ENCODE results near the gene SGCD.

SGCD gene

DNA sequence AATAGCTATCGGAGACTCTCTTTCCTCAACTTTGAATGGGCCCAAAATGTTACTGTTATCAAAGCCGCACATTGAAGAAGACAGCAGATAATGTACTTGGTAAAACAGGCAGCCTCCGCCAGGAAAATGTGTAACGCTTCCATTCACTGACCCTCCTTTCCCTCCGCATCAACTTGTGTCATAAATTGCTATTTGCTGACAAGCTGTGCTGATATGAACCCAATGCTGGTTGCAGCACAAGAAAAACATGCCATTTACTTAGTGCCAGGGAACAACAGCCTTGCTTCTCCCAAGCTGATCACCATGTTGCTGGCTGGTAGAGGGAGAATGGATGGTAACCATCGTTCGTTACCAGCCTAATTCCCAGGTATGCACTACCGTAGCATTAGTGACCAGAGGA is 360.6 kb downstream of the SGCD start:
- no peak for DNase-seq (ENCODE audit: low spot score)

- no peak for DNase-seq (ENCODE audit: low spot score)
Observed at GRCh38 chr5:156691572-156691971, 364.6 kb downstream of the SGCD start.

GRCh38 chr5:156693113-156693512 is 366.1 kb downstream of the SGCD start:
- DNase-seq (ENCODE audit: low spot score) = no peak

GRCh38 chr5:156694598-156694997 is 367.6 kb downstream of the SGCD start:
- DNase-seq (ENCODE audit: low spot score) = no peak

GRCh38 chr5:156695774-156696173 is 368.8 kb downstream of the SGCD start:
- no peak for DNase-seq (ENCODE audit: low spot score)

DNA sequence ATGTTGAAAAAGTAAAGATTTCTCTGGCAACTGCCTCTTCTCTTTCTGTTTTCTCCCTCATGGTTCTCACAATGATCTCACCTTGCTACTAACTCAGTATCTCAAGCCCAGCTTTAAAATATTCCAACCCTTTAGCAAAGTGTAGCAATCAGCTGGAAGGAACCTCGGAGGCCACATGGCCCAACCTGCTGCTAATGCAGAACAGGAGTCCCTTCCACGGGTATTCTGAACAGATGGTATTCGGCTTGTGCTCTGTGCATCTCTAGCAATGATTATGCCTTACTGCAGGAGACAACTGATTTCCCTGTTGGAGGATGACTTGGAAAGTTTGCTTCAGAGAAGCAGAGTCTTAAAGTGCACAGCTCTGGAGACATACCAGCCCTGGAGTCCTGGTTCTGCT is 371.4 kb downstream of the SGCD start:
- DNase-seq (ENCODE audit: low spot score) = no peak

GRCh38 chr5:156699147-156699546 is 372.2 kb downstream of the SGCD start:
- no peak for DNase-seq (ENCODE audit: low spot score)

GRCh38 chr5:156704139-156704538 is 377.2 kb downstream of the SGCD start:
- no peak for DNase-seq (ENCODE audit: low spot score)

DNA sequence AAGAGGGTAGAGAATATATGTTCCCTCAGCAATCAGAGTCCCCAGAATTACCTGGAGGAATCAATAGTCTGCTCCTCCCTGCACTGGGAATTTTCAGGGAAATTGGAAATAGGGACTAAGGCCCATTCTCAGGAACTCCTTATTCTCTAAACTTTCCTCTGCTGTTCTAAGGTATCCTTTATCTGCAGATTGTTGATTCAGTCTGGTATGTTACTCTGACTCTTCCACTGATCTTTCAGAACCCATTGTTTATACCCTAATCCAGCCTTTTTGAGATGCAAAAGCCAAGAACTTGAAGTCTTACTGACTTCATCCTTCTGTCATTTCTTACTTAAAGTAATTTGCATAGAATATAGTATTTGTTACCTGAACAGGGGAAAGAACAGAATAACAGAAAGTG is 379.7 kb downstream of the SGCD start:
- no peak for DNase-seq (ENCODE audit: low spot score)

DNA sequence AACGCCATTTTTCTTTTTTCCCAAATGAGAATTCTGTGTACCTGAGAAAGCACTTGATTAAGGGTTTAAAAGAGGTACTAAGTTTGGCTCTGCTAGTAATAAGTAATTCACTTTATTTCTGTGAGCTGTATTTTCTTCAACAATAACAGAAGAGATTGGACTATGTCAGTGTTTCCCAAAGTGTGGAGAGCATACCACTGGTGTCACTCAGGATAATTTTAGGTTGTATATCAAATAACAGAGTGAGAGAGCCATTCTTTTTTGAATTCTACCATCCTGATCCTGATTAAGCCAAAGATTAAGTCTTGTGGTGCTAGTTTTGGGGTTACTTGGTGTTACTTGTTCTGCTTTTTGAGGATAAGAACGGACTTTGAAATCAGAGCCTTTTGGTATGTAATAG is 380.8 kb downstream of the SGCD start:
- no peak for DNase-seq (ENCODE audit: low spot score)

GRCh38 chr5:156715287-156715686 is 388.3 kb downstream of the SGCD start:
- DNase-seq (ENCODE audit: low spot score) = no peak

DNA sequence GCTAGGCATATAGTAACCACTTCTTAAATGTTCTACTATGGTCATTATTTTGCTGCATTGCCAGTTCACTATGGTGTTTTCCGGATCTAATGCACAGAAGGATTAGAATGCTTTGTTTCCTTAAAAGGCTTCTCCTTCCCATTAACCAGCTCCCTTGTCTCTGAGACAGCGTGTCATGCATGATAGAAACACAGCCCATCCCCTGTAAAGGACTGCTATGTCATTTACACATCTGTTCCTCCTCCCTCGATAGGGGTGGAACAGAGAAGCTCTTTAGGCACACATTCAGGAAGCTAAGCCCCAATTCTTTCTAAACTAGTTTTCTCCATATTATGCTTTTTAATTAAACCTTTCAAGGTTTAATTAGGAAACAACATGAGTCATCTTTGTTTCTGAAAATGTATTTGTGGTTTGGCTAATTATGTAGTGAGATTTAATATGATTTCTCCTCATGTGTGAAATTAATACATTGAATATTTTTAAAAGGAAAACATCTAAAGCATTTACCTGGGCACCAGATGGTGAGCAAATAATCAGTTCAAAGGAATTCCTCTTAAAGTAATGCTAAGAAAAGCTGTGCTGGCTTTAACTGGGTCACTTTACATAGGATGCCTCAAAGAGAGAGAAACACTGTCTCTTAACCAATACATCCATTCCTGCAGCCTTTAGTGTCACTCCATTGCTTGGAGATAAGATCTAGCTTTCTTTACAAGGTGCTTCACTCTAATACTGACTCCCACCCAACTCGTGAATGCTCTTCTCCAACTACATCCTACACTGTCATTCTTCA is 389.8 kb downstream of the SGCD start:
- DNase-seq (ENCODE audit: low spot score) = no peak

GRCh38 chr5:156718985-156719384 is 392.0 kb downstream of the SGCD start:
- DNase-seq (ENCODE audit: low spot score) = no peak

- DNase-seq (ENCODE audit: low spot score) = no peak
Observed at GRCh38 chr5:156722358-156722757, 395.4 kb downstream of the SGCD start.

DNA sequence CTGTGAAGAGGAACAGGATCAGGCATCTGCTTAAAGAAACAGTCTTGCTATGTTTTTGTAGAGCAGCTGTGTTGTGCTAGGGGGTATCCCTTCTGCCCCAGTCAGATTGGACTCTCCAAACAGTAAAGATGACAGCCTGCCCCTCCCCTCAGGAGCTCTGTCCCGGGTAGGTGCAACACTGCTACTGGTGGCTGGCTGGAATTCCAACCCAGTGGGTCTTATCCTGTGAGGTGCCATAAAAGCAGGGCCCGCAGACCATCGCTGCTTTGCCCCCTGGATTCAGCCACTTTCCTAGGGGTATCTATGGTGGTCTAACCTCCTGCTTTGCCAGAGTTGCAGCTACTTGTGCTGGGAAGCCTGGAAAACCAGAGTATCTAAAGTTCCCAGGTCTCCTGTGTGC is 408.5 kb downstream of the SGCD start:
- no peak for DNase-seq (ENCODE audit: low spot score)

DNA sequence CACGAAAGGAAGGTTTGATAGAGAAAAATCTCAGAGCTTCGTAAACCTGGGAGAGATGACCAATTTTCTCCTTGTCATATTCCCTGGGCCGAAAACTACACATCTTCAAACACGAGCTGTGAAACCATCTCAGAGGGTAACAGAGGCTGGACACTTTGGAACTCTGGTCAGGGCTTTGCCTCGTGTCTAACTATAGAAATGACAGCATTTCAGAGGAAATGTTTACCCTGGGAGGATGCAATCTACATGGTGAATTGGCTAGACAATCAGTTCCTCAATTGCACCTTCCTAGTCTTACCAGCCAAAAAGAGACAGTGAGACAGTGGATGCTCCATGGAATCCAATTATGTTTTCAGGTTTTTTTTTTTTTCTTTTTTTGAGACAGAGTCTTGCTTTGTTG is 414.6 kb downstream of the SGCD start:
- no peak for DNase-seq (ENCODE audit: low spot score)

- DNase-seq (ENCODE audit: low spot score) = no peak
Observed at GRCh38 chr5:156753846-156754245, 426.9 kb downstream of the SGCD start.

GRCh38 chr5:156755421-156756087 is 428.6 kb downstream of the SGCD start:
- no peak for DNase-seq (ENCODE audit: low spot score)

DNA sequence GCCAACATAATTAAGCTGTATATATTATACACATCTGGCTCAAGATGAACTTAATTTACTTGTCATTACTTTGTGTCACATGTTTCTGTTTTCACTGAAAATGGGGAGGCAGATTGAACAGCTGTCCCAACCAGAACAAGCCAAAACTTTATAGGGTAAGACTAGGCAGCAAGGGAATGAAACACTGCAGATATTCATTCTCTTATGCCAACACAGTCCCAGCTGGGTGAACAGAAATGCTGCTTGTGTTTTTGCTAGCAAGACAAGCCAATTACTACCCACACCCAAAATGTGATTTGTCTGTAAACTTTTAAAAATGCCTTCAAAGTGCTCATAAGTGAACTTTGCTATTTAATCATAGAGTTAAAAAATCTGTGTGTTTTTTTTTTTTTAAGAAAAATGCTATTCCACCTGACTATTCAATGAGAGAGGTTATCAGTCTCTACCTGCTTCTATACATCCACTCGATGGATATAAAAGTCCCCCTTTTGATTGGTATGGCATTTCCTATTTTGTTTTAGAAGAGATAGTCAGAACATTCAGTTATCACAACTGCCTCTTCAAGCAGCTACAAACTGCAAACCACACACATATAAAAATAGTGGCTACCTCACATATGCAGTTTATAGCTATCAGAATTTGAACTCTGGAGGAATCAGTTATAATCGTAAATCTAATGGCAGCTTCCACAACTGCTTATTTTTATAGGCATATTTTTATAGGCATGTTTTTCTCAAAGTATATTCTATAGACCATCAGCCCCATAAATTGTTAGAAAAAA is 431.2 kb downstream of the SGCD start:
- DNase-seq (ENCODE audit: low spot score) = no peak

GRCh38 chr5:156759156-156759555 is 432.2 kb downstream of the SGCD start:
- no peak for DNase-seq (ENCODE audit: low spot score)

GRCh38 chr5:156762771-156763170 is 435.8 kb downstream of the SGCD start:
- DNase-seq (ENCODE audit: low spot score) = no peak

DNA sequence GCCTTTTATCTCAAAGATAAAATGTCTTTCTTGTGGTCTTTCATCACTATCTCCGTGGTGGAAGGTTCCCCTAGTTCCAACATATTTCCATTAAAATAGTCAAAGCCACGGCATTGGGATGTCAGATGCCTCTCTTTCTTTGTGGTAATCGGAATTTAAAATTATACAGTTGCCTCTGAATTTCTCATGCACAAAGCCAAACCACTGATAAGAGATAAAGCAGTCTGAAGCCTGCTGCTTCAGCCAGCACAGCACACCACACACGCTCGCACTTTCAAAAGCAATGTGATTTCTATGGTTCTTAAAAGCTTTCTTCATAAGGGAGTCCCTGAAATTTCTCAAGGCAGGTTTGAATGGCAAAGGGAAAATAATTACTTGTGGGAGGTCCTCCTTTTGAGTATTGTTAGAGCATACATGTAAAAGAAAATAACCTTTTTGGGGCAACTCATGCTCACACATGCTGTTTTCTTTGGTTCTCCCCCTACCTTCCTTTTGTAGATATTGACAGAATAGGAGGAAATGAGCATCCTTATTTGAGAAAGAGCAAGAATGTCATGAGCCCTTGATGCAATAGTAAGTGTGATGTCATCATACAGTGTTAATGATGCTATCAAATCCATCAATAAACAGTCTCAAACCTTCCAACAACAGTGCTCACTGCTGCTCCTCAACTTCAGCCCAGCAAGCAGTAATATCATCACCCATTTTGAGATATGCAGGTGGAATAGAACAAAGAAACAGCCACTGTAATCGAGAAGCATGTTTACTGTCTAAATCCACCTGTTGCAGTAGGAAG is 437.4 kb downstream of the SGCD start:
- no peak for DNase-seq (ENCODE audit: low spot score)

Data from putamen (tissue), 1 donor.